Measurements from ENCODE around the gene EHD1. TPM values are rescaled to one million over a fixed set of nuclear protein-coding genes. Genes with fewer than 3 reads are reported as not detected.
A peak's percentile ranks its signal among the peaks of the same experiment; 100 is the strongest.

The EHD1 gene
- total RNA-seq, 4 donors from 2014 or later, result 67.9 to 202 (median 116) TPM

GRCh38 chr11:64814712-64815187, 63.7 kb downstream of the EHD1 start:
- intact Hi-C loops (cut with DNase I; ENCODE audit: low total_unique reads), result no loop called here
- Histone ChIP-seq H3K27me3 (no peaks in the 10 kb centered on the region), H3K27ac (no peak overlapping the region), H3K4me1 (peaks cover 0 to 7% (median 4%) of the 10 kb centered on the region in 4 donors), H3K9me3 (no peaks in the 10 kb centered on the region), H3K36me3 (no peaks in the 10 kb centered on the region), H3K4me3 (no peak overlapping the region)
- in situ Hi-C loops (cut with MboI; ENCODE audit: low pct_ligation_motif_present in 1 of 4, low pct_unique_long_range_greater_than_20kb in 1 of 4, low sequenced_read_pairs in 3 of 4), result no loop called here
- 60 to 67% methylated on average over 5 to 7 of the region's 7 CpGs for WGBS, 2 donors (ENCODE audit: low coverage in 1 of 2)
- TF ChIP-seq CTCF (IDR thresholded peaks at IDR 0.05) (no peak), POLR2A (IDR thresholded peaks at IDR 0.05) (no peak), POLR2AphosphoS5 (IDR thresholded peaks at IDR 0.05) (no peak), EP300 (IDR thresholded peaks at IDR 0.05; ENCODE audit: low read depth) (no peak)
- no peak for DNase-seq

GRCh38 chr11:64813826-64814225, 64.6 kb downstream of the EHD1 start:
- in situ Hi-C loops (cut with MboI; ENCODE audit: low pct_ligation_motif_present in 1 of 4, low pct_unique_long_range_greater_than_20kb in 1 of 4, low sequenced_read_pairs in 3 of 4), result no loop called here
- Histone ChIP-seq H3K9me3 (no peaks in the 10 kb centered on the region), H3K27me3 (no peaks in the 10 kb centered on the region), H3K4me1 (peaks cover 7 to 14% (median 10%) of the 10 kb centered on the region in 4 donors), H3K27ac (no peak overlapping the region), H3K36me3 (no peaks in the 10 kb centered on the region), H3K4me3 (no peak overlapping the region)
- TF ChIP-seq EP300 (IDR thresholded peaks at IDR 0.05; ENCODE audit: low read depth), result no peak
- no peak for TF ChIP-seq CTCF (IDR thresholded peaks at IDR 0.05)
- TF ChIP-seq POLR2AphosphoS5 (IDR thresholded peaks at IDR 0.05), result no peak
- TF ChIP-seq POLR2A (IDR thresholded peaks at IDR 0.05), result no peak
- no peak for DNase-seq
- WGBS, 2 donors (ENCODE audit: low coverage in 1 of 2), result 91 to 93% methylated on average over 3 to 5 of the region's 5 CpGs
- intact Hi-C loops (cut with DNase I; ENCODE audit: low total_unique reads), result no loop called here

GRCh38 chr11:64810891-64811272, 67.5 kb downstream of the EHD1 start:
- no peaks in the 10 kb centered on the region for H3K9me3 ChIP-seq
- in situ Hi-C loops (cut with MboI; ENCODE audit: low pct_ligation_motif_present in 1 of 4, low pct_unique_long_range_greater_than_20kb in 1 of 4, low sequenced_read_pairs in 3 of 4) (no loop called here), intact Hi-C loops (cut with DNase I; ENCODE audit: low total_unique reads) (no loop called here)
- no peaks in the 10 kb centered on the region for H3K27me3 ChIP-seq
- TF ChIP-seq POLR2AphosphoS5 (IDR thresholded peaks at IDR 0.05) (no peak), CTCF (IDR thresholded peaks at IDR 0.05) (no peak), EP300 (IDR thresholded peaks at IDR 0.05; ENCODE audit: low read depth) (no peak), POLR2A (IDR thresholded peaks at IDR 0.05) (no peak)
- H3K4me3 ChIP-seq, result peak overlapping the region; percentile 11 to 94 (median 90)
- 47 to 67% methylated on average over 11 to 17 of the region's 17 CpGs for WGBS, 2 donors (ENCODE audit: low coverage in 1 of 2)
- H3K36me3 ChIP-seq, result no peaks in the 10 kb centered on the region
- peaks cover 8 to 14% (median 10%) of the 10 kb centered on the region in 4 donors for H3K4me1 ChIP-seq
- peak; percentile 31 for DNase-seq
- H3K27ac ChIP-seq, result peak overlapping the region; percentile 87 to 92 (median 92)

GRCh38 chr11:64810271-64810890, 68.0 kb downstream of the EHD1 start, which contains the start of gene MEN1:
Gene MEN1 (minus strand): TSS chr11:64810551. CDS start chr11:64810109, 442 bp downstream.
- Histone ChIP-seq H3K27ac (peak within 1 kb of the TSS; percentile 87 to 92 (median 92)), H3K4me1 (peaks cover 8 to 14% (median 10%) of the 10 kb centered on the region in 4 donors), H3K27me3 (no peaks in the 10 kb centered on the region), H3K36me3 (no peaks in the 10 kb centered on the region), H3K9me3 (no peaks in the 10 kb centered on the region), H3K4me3 (peak within 1 kb of the TSS; percentile 88 to 99 (median 93))
- 2% methylated on average over 8 to 33 of the region's 46 CpGs for WGBS, 2 donors (ENCODE audit: low coverage in 1 of 2)
- in situ Hi-C loops (cut with MboI; ENCODE audit: low pct_ligation_motif_present in 1 of 4, low pct_unique_long_range_greater_than_20kb in 1 of 4, low sequenced_read_pairs in 3 of 4) (no loop called here), intact Hi-C loops (cut with DNase I; ENCODE audit: low total_unique reads) (no loop called here)
- peak; percentile 96 for DNase-seq
- peak; percentile 81 to 89 (median 82) for TF ChIP-seq POLR2AphosphoS5 (IDR thresholded peaks at IDR 0.05)
- TF ChIP-seq EP300 (IDR thresholded peaks at IDR 0.05; ENCODE audit: low read depth), result no peak
- TF ChIP-seq CTCF (IDR thresholded peaks at IDR 0.05), result no peak
- peak; percentile 85 for TF ChIP-seq POLR2A (IDR thresholded peaks at IDR 0.05)
